Astrocyte (in vitro differentiated cells and primary cell): ENCODE results near the gene RAPGEF2. TPM values are rescaled to one million over a fixed set of nuclear protein-coding genes. Genes with fewer than 3 reads are reported as not detected.
"Not testable (repeated sequence)": the region's sequence is repeated elsewhere in the genome, so short reads cannot be mapped to it uniquely, and the experiment has no call there.

Experiments used
- DNase-seq: peaks from one replicate; pipeline ENCODE4 v3.0.0-alpha.2; 2010; ENCODE audit warnings: low read depth
- FAIRE-seq: peaks from 2 replicates; lab custom pipeline; 2011; peaks lifted over from hg19 to GRCh38; lab: Jason Lieb, UNC
- H2AFZ ChIP-seq: 2 replicates; pipeline ENCODE4 v1.6.0; 2012; ENCODE audit warnings: low read depth, low read length, inconsistent platforms
- H3K27ac ChIP-seq: 2 replicates; pipeline ENCODE4 v1.5.1; 2011; ENCODE audit warnings: low read depth, low read length, inconsistent platforms
- H3K27me3 ChIP-seq: 2 replicates; pipeline ENCODE4 v1.6.0; 2011; ENCODE audit warnings: low read length, inconsistent platforms; ENCODE audit not compliant: insufficient read depth
- H3K36me3 ChIP-seq: 2 replicates; pipeline ENCODE4 v1.5.1; 2011; ENCODE audit warnings: low read length, inconsistent platforms; ENCODE audit not compliant: insufficient read depth
- H3K4me1 ChIP-seq: 2 replicates; pipeline ENCODE4 v1.5.1; 2011; ENCODE audit warnings: low read length, inconsistent platforms; ENCODE audit not compliant: insufficient read depth
- H3K4me2 ChIP-seq: 2 replicates; pipeline ENCODE4 v1.6.0; 2012; ENCODE audit warnings: low read length, inconsistent platforms
- H3K4me3 ChIP-seq: 2 replicates; pipeline ENCODE4 v1.5.1; 2011; ENCODE audit warnings: low read depth, mild to moderate bottlenecking, low read length, inconsistent platforms; ENCODE audit not compliant: insufficient read depth
- H3K79me2 ChIP-seq: 2 replicates; pipeline ENCODE4 v1.6.0; 2012; ENCODE audit warnings: mild to moderate bottlenecking, low read length, inconsistent platforms; ENCODE audit not compliant: insufficient read depth
- H3K9ac ChIP-seq: 2 replicates; pipeline ENCODE4 v1.6.0; 2012; ENCODE audit warnings: mild to moderate bottlenecking, low read length, inconsistent platforms
- H3K9me3 ChIP-seq: 2 replicates; pipeline ENCODE4 v1.5.1; 2012; ENCODE audit warnings: low read depth, mild to moderate bottlenecking, low read length, inconsistent platforms; ENCODE audit not compliant: insufficient read depth
- H4K20me1 ChIP-seq: 2 replicates; pipeline ENCODE4 v1.6.0; 2012; ENCODE audit warnings: low read length, inconsistent platforms; ENCODE audit not compliant: insufficient read depth
- H3K27ac Mint-ChIP-seq: one replicate; pipeline ENCODE4 v1.8.0; 2021; ENCODE audit warnings: mild to moderate bottlenecking, mixed read lengths; ENCODE audit not compliant: unreplicated experiment
- H3K27me3 Mint-ChIP-seq: one replicate; pipeline ENCODE4 v1.8.0; 2021; ENCODE audit warnings: low read depth, mixed read lengths; ENCODE audit not compliant: unreplicated experiment
- H3K36me3 Mint-ChIP-seq: one replicate; pipeline ENCODE4 v1.8.0; 2021; ENCODE audit warnings: low read depth, mixed read lengths; ENCODE audit not compliant: unreplicated experiment
- H3K4me1 Mint-ChIP-seq: one replicate; pipeline ENCODE4 v1.8.0; 2021; ENCODE audit warnings: low read depth, mixed read lengths; ENCODE audit not compliant: unreplicated experiment
- H3K4me3 Mint-ChIP-seq: one replicate; pipeline ENCODE4 v1.8.0; 2021; ENCODE audit warnings: mild to moderate bottlenecking, moderate library complexity, mixed read lengths; ENCODE audit not compliant: unreplicated experiment
- H3K9me3 Mint-ChIP-seq: one replicate; pipeline ENCODE4 v1.8.0; 2021; ENCODE audit warnings: mild to moderate bottlenecking, mixed read lengths; ENCODE audit not compliant: unreplicated experiment
- EZH2 ChIP-seq: IDR thresholded peaks from 2 replicates; pipeline ENCODE4 v1.6.1; 2012; ENCODE audit warnings: mild to moderate bottlenecking, low read length, inconsistent platforms; ENCODE audit not compliant: insufficient read depth
- total RNA-seq: library from RNA; stranded (reverse); gene quantifications from 2 replicates; pipeline ENCODE4 v1.2.1, GENCODE V29; 2021
- TF ChIP-seq, protein P1 (sequence below): IDR thresholded peaks from 2 replicates; pipeline ENCODE4 v1.5.1; 2011; ENCODE audit warnings: low read depth, mild to moderate bottlenecking, inconsistent platforms, low read length, moderate library complexity; ENCODE audit not compliant: insufficient read depth

RAPGEF2 gene
- total RNA-seq, 1 donor from 2014 or later = 59.0 TPM

DNA sequence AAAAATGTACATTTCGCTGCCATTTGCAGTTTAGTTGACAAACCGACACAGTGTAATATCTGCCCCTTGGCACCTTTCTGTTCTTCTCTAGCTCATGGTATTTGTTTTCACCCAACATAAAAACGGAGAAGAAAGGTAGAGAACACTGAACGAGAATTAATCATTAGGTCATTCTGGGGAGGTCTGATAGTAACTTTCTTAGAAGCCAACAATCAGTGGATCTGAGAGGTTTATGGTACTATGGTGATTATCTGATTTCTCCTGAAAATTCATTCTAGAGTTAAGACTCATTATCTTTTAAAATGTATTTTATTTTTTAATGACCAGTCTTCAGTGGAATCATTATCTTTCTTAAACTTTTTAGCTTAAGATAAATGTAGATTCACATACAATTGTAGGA, 8.5 kb downstream of the RAPGEF2 start:
- Histone ChIP-seq H3K79me2 (peaks cover 94% of the 10 kb centered on the region), H3K9me3 (no peaks in the 10 kb centered on the region), H3K9ac (no peak overlapping the region), H4K20me1 (peaks cover 43% of the 10 kb centered on the region), H3K4me3 (no peak overlapping the region), H3K4me2 (no peak overlapping the region), H2AFZ (no peak overlapping the region), H3K4me1 (peaks cover 9% of the 10 kb centered on the region), H3K27ac (no peak overlapping the region), H3K27me3 (no peaks in the 10 kb centered on the region), H3K36me3 (no peaks in the 10 kb centered on the region)
- Mint-ChIP-seq H3K27ac (no peak overlapping the region), H3K36me3 (peaks cover 10% of the 10 kb centered on the region), H3K4me3 (no peak overlapping the region), H3K9me3 (peaks cover 5% of the 10 kb centered on the region), H3K27me3 (no peaks in the 10 kb centered on the region), H3K4me1 (peaks cover 16% of the 10 kb centered on the region)
- DNase-seq (no peak), FAIRE-seq (no peak)
- no peak for TF ChIP-seq EZH2
- TF ChIP-seq, protein P1, sequence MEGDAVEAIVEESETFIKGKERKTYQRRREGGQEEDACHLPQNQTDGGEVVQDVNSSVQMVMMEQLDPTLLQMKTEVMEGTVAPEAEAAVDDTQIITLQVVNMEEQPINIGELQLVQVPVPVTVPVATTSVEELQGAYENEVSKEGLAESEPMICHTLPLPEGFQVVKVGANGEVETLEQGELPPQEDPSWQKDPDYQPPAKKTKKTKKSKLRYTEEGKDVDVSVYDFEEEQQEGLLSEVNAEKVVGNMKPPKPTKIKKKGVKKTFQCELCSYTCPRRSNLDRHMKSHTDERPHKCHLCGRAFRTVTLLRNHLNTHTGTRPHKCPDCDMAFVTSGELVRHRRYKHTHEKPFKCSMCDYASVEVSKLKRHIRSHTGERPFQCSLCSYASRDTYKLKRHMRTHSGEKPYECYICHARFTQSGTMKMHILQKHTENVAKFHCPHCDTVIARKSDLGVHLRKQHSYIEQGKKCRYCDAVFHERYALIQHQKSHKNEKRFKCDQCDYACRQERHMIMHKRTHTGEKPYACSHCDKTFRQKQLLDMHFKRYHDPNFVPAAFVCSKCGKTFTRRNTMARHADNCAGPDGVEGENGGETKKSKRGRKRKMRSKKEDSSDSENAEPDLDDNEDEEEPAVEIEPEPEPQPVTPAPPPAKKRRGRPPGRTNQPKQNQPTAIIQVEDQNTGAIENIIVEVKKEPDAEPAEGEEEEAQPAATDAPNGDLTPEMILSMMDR = no peak

DNA sequence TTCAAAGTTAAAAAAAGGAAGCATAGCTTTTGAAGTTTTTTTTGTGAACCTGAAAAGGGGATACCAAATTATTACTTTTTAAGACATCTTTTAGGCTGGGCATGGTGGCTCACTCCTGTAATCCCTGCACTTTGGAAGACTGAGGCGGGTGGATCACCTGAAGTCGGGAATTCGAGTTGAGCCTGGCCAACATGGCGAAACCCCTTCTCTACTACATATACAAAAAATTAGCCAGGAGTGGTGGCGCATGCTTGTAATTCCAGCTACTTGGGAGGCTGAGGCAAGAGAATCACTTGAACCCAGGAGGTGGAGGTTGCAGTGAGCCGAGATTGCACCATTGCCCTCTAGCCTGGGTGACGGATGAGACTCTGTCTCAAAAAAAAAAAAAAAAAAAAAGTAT, 10.5 kb downstream of the RAPGEF2 start:
- Histone ChIP-seq H4K20me1 (peaks cover 48% of the 10 kb centered on the region), H3K79me2 (peaks cover 92% of the 10 kb centered on the region)
- H3K27me3 ChIP-seq, H3K27ac ChIP-seq, H3K4me1 ChIP-seq, H3K9me3 Mint-ChIP-seq, H3K9ac ChIP-seq, DNase-seq, H2AFZ ChIP-seq, H3K36me3 ChIP-seq, H3K36me3 Mint-ChIP-seq, H3K4me1 Mint-ChIP-seq, H3K9me3 ChIP-seq, H3K4me2 ChIP-seq, H3K27ac Mint-ChIP-seq, FAIRE-seq, H3K27me3 Mint-ChIP-seq, H3K4me3 ChIP-seq, H3K4me3 Mint-ChIP-seq: not testable (repeated sequence)

DNA sequence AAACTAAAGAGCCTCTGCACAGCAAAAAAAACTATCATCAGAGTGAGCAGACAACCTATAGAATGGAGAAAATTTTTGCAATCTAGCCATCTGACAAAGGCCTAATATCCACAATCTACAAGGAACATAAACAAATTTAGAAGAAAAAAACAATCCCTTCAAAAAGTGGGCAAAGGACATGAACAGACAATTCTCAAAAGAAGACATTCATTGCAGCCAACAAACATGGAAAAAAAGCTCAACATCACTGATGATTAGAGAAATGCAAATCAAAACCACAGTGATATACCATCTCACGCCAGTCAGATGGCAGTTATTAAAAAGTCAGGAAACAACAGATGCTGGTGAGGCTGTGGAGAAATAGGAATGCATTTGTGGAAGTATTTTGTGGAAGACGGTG, 13.2 kb downstream of the RAPGEF2 start:
- not testable (repeated sequence) for H3K4me1 ChIP-seq, H3K4me3 ChIP-seq, H3K9ac ChIP-seq, H2AFZ ChIP-seq, H3K27me3 ChIP-seq, H3K27me3 Mint-ChIP-seq, H3K4me2 ChIP-seq, H3K4me1 Mint-ChIP-seq, H3K9me3 ChIP-seq, H3K27ac ChIP-seq, FAIRE-seq, H3K9me3 Mint-ChIP-seq, H3K36me3 ChIP-seq, H3K27ac Mint-ChIP-seq, DNase-seq, H3K4me3 Mint-ChIP-seq
- H3K36me3 Mint-ChIP-seq = peaks cover 13% of the 10 kb centered on the region
- peaks cover 92% of the 10 kb centered on the region for H3K79me2 ChIP-seq
- H4K20me1 ChIP-seq = peaks cover 44% of the 10 kb centered on the region

DNA sequence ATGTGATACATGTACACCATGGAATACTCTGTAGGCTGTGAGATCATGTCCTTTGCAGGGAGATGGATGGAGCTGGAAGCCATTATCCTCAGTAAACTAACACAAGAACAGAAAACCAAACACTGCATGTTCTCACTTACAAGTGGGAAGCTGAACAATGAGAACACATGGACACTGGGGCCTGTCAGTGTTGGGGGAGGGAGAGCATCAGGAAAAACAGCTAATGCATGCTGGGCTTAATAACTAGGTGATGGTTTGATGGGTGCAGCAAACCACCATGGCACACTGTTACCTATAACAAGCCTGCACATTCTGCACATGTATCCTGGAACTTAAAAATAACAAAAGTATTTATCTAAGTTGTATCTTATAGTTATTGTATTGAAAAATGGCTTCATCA, 13.8 kb downstream of the RAPGEF2 start:
- H3K27ac Mint-ChIP-seq, FAIRE-seq, H3K27ac ChIP-seq, H3K4me1 Mint-ChIP-seq, H3K27me3 ChIP-seq, H3K4me2 ChIP-seq, H3K4me1 ChIP-seq, H3K9me3 Mint-ChIP-seq, H3K27me3 Mint-ChIP-seq, H3K9me3 ChIP-seq, DNase-seq, H3K36me3 ChIP-seq, H3K4me3 Mint-ChIP-seq, H3K4me3 ChIP-seq, H2AFZ ChIP-seq, H3K9ac ChIP-seq: not testable (repeated sequence)
- H3K36me3 Mint-ChIP-seq = peaks cover 13% of the 10 kb centered on the region
- Histone ChIP-seq H3K79me2 (peaks cover 91% of the 10 kb centered on the region), H4K20me1 (peaks cover 43% of the 10 kb centered on the region)
